ENCODE measurements around the gene ORC6.

- TF ChIP-seq, protein P1, sequence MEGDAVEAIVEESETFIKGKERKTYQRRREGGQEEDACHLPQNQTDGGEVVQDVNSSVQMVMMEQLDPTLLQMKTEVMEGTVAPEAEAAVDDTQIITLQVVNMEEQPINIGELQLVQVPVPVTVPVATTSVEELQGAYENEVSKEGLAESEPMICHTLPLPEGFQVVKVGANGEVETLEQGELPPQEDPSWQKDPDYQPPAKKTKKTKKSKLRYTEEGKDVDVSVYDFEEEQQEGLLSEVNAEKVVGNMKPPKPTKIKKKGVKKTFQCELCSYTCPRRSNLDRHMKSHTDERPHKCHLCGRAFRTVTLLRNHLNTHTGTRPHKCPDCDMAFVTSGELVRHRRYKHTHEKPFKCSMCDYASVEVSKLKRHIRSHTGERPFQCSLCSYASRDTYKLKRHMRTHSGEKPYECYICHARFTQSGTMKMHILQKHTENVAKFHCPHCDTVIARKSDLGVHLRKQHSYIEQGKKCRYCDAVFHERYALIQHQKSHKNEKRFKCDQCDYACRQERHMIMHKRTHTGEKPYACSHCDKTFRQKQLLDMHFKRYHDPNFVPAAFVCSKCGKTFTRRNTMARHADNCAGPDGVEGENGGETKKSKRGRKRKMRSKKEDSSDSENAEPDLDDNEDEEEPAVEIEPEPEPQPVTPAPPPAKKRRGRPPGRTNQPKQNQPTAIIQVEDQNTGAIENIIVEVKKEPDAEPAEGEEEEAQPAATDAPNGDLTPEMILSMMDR (conservative IDR thresholded peaks at IDR 0.05; ENCODE audit: low read depth, low read length), result no peak
- TF ChIP-seq EZH2 (IDR thresholded peaks at IDR 0.05; ENCODE audit: borderline replicate concordance, low read depth, low read length, poor library complexity, severe bottlenecking), result no peak
Measured at GRCh38 chr16:46729326-46729995, 40.0 kb downstream of the ORC6 start.

All from A673 (cell line).